HepG2 (cell line): Measurements from ENCODE around the gene ENTPD2. TPM values are rescaled to one million over a fixed set of nuclear protein-coding genes. Genes with fewer than 3 reads are reported as not detected.

Experiments used
- EZH2 ChIP-seq: conservative IDR thresholded peaks from 2 replicates; pipeline ENCODE4 v1.6.1; 2012; ENCODE audit warnings: mild to moderate bottlenecking, low read depth, low read length, moderate library complexity
- HMGA1 ChIP-seq: sonication (generic); formaldehyde crosslinking; conservative IDR thresholded peaks from 2 replicates; pipeline ENCODE4 v1.4.0; 2020; ENCODE audit warnings: missing genetic modification reagents
- MIXL1 ChIP-seq: IDR thresholded peaks from 2 replicates; pipeline ENCODE4 v1.6.1; 2016
- PAF1 ChIP-seq: IDR thresholded peaks from 2 replicates; pipeline ENCODE4 v1.6.1; 2016; ENCODE audit warnings: missing genetic modification reagents, missing compliant biosample characterization
- SRF ChIP-seq: IDR thresholded peaks from 2 replicates; pipeline ENCODE4 v1.6.1; 2011; ENCODE audit warnings: mild to moderate bottlenecking, low read depth, low read length, moderate library complexity
- ZBTB20 ChIP-seq: sonication (generic); formaldehyde crosslinking; IDR thresholded peaks from 2 replicates; pipeline ENCODE4 v1.8.1; 2023; ENCODE audit warnings: missing genetic modification reagents, low read depth, mild to moderate bottlenecking, borderline replicate concordance
- ZNF547 ChIP-seq: sonication (generic); formaldehyde crosslinking; IDR thresholded peaks from 2 replicates; pipeline ENCODE4 v1.5.1; 2020; ENCODE audit warnings: mild to moderate bottlenecking, missing genetic modification reagents
- ZNF644 ChIP-seq: IDR thresholded peaks from 2 replicates; pipeline ENCODE4 v1.6.1; 2016; ENCODE audit warnings: low read depth
- ZNF670 ChIP-seq: sonication (generic); formaldehyde crosslinking; IDR thresholded peaks from 2 replicates; pipeline ENCODE4 v1.8.0; 2022; ENCODE audit warnings: mild to moderate bottlenecking, missing genetic modification reagents, borderline replicate concordance
- polyA plus RNA-seq, 8 experiments: library from polyadenylated mRNA; depleted of rRNA in 3 of 8; stranded (reverse) in 7 of 8; unstranded in 1 of 8; fragments of >200 nt; fragmentation: Illumina TruSeq in 4 of 8; extraction: Trizol in 4 of 8; gene quantifications; 2 replicates each; pipeline versions ENCODE4 v1.2.1 to v1.2.3, GENCODE V29; 2011 to 2016; ENCODE audit warnings: low read depth in 4 of 8, missing spikeins in 1 of 8, mixed read lengths in 1 of 8; ENCODE audit not compliant: insufficient read depth in 1 of 8
- total RNA-seq, 5 experiments: library from RNA; depleted of rRNA; stranded (reverse); fragments of >200 nt; fragmentation: Illumina TruSeq; extraction: Trizol; gene quantifications; 2 replicates each; pipeline ENCODE4 v1.2.3, GENCODE V29; 2016; ENCODE audit warnings: low read depth in 1 of 5
- TF ChIP-seq, protein P1 (sequence below): sonication (generic); formaldehyde crosslinking; IDR thresholded peaks from 2 replicates; pipeline ENCODE4 v1.5.1; 2020; ENCODE audit warnings: mild to moderate bottlenecking, missing genetic modification reagents, borderline replicate concordance
- TF ChIP-seq, protein P2 (sequence below), 2 experiments: IDR thresholded peaks; 2 replicates each; pipeline ENCODE4 v1.6.1; 2011 to 2012; ENCODE audit warnings: low read length in 2 of 2, borderline replicate concordance in 1 of 2, low read depth in 1 of 2, mild to moderate bottlenecking in 1 of 2, moderate library complexity in 1 of 2
- TF ChIP-seq, protein P3 (sequence below): IDR thresholded peaks from 2 replicates; pipeline ENCODE4 v1.6.1; 2018; ENCODE audit warnings: missing genetic modification reagents, mild to moderate bottlenecking, missing compliant biosample characterization
- TF ChIP-seq, protein P4 (sequence below): sonication (generic); formaldehyde crosslinking; IDR thresholded peaks from 2 replicates; pipeline ENCODE4 v1.9.0; 2022; ENCODE audit warnings: low read depth, missing genetic modification reagents

The ENTPD2 gene
- total and polyA plus RNA-seq, 2 of the 13 experiments (the other 11 are each of a cell fraction or from before 2014, with no cell fraction given): 0.95 to 3.2 TPM

DNA sequence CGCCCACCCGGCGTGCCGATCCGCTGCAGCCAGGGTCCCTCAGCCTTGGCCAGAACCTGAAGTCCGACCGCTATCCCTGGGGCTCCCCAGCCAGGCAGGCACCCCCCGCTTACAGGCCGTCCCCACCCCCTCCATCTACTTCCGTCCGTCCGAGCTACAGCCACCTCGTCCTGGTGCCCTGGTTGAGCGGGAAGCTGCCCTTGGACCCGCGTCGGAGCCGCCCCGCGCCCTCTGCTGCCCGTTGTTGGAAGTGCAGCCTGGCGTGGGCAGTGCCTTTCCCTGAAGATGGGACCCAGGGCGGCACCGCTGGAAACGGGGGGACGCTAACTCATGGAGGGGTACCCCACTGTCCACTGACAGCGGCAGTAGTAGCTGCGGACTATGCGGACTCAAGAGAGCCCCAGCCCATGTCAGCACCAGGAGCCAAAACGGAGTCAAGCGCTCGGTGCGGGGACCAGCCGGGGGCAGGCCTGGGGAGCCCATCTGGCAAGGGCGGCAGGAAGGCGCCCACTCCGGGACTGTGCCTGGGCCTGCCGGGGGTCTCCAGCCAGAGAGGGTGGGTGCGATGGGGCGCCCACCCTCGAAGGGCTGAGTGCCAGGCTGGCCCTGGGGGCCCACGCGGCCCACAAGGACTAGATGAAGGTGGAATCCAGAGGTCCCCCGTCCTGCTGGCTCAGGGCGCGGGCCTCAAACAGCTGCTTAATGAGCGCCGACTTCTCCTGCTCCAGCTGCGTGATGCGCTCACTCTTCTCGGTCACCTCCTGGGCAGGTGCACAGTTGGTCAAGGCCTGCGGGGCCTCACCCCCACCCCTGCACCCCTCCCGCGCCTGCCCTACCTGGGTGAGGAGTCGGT lies 10.4 kb upstream of the ENTPD2 start (continued):
- TF ChIP-seq, protein P1, sequence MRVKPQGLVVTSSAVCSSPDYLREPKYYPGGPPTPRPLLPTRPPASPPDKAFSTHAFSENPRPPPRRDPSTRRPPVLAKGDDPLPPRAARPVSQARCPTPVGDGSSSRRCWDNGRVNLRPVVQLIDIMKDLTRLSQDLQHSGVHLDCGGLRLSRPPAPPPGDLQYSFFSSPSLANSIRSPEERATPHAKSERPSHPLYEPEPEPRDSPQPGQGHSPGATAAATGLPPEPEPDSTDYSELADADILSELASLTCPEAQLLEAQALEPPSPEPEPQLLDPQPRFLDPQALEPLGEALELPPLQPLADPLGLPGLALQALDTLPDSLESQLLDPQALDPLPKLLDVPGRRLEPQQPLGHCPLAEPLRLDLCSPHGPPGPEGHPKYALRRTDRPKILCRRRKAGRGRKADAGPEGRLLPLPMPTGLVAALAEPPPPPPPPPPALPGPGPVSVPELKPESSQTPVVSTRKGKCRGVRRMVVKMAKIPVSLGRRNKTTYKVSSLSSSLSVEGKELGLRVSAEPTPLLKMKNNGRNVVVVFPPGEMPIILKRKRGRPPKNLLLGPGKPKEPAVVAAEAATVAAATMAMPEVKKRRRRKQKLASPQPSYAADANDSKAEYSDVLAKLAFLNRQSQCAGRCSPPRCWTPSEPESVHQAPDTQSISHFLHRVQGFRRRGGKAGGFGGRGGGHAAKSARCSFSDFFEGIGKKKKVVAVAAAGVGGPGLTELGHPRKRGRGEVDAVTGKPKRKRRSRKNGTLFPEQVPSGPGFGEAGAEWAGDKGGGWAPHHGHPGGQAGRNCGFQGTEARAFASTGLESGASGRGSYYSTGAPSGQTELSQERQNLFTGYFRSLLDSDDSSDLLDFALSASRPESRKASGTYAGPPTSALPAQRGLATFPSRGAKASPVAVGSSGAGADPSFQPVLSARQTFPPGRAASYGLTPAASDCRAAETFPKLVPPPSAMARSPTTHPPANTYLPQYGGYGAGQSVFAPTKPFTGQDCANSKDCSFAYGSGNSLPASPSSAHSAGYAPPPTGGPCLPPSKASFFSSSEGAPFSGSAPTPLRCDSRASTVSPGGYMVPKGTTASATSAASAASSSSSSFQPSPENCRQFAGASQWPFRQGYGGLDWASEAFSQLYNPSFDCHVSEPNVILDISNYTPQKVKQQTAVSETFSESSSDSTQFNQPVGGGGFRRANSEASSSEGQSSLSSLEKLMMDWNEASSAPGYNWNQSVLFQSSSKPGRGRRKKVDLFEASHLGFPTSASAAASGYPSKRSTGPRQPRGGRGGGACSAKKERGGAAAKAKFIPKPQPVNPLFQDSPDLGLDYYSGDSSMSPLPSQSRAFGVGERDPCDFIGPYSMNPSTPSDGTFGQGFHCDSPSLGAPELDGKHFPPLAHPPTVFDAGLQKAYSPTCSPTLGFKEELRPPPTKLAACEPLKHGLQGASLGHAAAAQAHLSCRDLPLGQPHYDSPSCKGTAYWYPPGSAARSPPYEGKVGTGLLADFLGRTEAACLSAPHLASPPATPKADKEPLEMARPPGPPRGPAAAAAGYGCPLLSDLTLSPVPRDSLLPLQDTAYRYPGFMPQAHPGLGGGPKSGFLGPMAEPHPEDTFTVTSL (CRISPR knock-in tag): no peak
- no peak for TF ChIP-seq PAF1 (CRISPR knock-in tag)
- no peak for TF ChIP-seq SRF
- no peak for TF ChIP-seq ZBTB20 (CRISPR knock-in tag)
- TF ChIP-seq HMGA1 (CRISPR knock-in tag): no peak
- TF ChIP-seq, protein P2, sequence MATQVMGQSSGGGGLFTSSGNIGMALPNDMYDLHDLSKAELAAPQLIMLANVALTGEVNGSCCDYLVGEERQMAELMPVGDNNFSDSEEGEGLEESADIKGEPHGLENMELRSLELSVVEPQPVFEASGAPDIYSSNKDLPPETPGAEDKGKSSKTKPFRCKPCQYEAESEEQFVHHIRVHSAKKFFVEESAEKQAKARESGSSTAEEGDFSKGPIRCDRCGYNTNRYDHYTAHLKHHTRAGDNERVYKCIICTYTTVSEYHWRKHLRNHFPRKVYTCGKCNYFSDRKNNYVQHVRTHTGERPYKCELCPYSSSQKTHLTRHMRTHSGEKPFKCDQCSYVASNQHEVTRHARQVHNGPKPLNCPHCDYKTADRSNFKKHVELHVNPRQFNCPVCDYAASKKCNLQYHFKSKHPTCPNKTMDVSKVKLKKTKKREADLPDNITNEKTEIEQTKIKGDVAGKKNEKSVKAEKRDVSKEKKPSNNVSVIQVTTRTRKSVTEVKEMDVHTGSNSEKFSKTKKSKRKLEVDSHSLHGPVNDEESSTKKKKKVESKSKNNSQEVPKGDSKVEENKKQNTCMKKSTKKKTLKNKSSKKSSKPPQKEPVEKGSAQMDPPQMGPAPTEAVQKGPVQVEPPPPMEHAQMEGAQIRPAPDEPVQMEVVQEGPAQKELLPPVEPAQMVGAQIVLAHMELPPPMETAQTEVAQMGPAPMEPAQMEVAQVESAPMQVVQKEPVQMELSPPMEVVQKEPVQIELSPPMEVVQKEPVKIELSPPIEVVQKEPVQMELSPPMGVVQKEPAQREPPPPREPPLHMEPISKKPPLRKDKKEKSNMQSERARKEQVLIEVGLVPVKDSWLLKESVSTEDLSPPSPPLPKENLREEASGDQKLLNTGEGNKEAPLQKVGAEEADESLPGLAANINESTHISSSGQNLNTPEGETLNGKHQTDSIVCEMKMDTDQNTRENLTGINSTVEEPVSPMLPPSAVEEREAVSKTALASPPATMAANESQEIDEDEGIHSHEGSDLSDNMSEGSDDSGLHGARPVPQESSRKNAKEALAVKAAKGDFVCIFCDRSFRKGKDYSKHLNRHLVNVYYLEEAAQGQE (IDR thresholded peaks at IDR 0.05; ENCODE audit: borderline replicate concordance in 1 of 2, low read depth in 1 of 2, low read length in 2 of 2): peak in 1 of 2 experiments; percentile 46; a peak in 1 of 4 replicates
- TF ChIP-seq EZH2: no peak
- 0 out of 2 replicates have a peak, but pooled peaks have one; percentile 27 for TF ChIP-seq MIXL1 (CRISPR knock-in tag)
- TF ChIP-seq, protein P3, sequence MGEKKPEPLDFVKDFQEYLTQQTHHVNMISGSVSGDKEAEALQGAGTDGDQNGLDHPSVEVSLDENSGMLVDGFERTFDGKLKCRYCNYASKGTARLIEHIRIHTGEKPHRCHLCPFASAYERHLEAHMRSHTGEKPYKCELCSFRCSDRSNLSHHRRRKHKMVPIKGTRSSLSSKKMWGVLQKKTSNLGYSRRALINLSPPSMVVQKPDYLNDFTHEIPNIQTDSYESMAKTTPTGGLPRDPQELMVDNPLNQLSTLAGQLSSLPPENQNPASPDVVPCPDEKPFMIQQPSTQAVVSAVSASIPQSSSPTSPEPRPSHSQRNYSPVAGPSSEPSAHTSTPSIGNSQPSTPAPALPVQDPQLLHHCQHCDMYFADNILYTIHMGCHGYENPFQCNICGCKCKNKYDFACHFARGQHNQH (CRISPR knock-in tag): peak; percentile 59; the same call in 1 of the 2 replicates
- no peak for TF ChIP-seq ZNF644 (CRISPR knock-in tag)
- TF ChIP-seq ZNF547: 0 out of 2 replicates have a peak, but pooled peaks have one; percentile 26
- TF ChIP-seq, protein P4, sequence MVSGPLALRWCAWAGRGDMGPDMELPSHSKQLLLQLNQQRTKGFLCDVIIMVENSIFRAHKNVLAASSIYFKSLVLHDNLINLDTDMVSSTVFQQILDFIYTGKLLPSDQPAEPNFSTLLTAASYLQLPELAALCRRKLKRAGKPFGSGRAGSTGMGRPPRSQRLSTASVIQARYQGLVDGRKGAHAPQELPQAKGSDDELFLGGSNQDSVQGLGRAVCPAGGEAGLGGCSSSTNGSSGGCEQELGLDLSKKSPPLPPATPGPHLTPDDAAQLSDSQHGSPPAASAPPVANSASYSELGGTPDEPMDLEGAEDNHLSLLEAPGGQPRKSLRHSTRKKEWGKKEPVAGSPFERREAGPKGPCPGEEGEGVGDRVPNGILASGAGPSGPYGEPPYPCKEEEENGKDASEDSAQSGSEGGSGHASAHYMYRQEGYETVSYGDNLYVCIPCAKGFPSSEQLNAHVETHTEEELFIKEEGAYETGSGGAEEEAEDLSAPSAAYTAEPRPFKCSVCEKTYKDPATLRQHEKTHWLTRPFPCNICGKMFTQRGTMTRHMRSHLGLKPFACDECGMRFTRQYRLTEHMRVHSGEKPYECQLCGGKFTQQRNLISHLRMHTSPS (CRISPR knock-in tag): no peak
- TF ChIP-seq ZNF670 (CRISPR knock-in tag): no peak
